Measurements from ENCODE around the gene THEMIS. TPM values are rescaled to one million over a fixed set of nuclear protein-coding genes. Genes with fewer than 3 reads are reported as not detected.
A peak's percentile ranks its signal among the peaks of the same experiment; 100 is the strongest.
"Not testable (repeated sequence)": the region's sequence is repeated elsewhere in the genome, so short reads cannot be mapped to it uniquely, and the experiment has no call there.

Gene THEMIS
- total RNA-seq, 2 experiments from 2014 or later = 79.5 to 80.1 TPM

DNA sequence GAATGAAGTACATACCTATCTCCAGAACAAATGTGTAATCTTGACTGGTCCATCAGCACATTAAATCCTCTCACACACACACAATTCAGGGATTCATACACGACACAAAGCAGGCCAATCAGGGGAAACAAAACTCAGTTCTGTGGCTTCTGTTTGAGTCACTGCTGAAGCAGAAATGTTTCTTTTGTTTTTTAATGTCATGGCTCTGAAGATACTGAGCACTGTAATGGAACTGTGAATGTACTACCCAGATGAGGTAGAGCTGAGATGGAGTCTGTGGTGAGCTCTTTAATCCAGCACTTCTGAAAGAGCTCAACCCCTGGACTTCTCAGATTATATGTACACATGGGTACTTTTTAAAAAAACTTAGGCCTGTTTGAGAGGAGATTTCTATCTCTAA lies 116.4 kb downstream of the THEMIS start:
- Mint-ChIP-seq H3K27ac (peak overlapping the region; percentile 70), H3K4me3 (no peak overlapping the region), H3K9me3 (peaks cover 10% of the 10 kb centered on the region), H3K27me3 (no peaks in the 10 kb centered on the region), H3K4me1 (ENCODE audit: low read depth) (peaks cover 87% of the 10 kb centered on the region), H3K36me3 (ENCODE audit: low read depth) (peaks cover 56% of the 10 kb centered on the region)
- ATAC-seq = peak; percentile 98
- ChIA-PET POLR2A (no interaction called here), CTCF (no interaction called here)
- peak; percentile 36 for DNase-seq
- TF ChIP-seq, protein P1, sequence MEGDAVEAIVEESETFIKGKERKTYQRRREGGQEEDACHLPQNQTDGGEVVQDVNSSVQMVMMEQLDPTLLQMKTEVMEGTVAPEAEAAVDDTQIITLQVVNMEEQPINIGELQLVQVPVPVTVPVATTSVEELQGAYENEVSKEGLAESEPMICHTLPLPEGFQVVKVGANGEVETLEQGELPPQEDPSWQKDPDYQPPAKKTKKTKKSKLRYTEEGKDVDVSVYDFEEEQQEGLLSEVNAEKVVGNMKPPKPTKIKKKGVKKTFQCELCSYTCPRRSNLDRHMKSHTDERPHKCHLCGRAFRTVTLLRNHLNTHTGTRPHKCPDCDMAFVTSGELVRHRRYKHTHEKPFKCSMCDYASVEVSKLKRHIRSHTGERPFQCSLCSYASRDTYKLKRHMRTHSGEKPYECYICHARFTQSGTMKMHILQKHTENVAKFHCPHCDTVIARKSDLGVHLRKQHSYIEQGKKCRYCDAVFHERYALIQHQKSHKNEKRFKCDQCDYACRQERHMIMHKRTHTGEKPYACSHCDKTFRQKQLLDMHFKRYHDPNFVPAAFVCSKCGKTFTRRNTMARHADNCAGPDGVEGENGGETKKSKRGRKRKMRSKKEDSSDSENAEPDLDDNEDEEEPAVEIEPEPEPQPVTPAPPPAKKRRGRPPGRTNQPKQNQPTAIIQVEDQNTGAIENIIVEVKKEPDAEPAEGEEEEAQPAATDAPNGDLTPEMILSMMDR (IDR thresholded peaks at IDR 0.05) = no peak
- intact Hi-C loops (cut with micrococcal nuclease) = loop anchor here (5.0 kb wide), 1 partner anchor 33 kb away; no protein-coding TSS in a partner anchor

DNA sequence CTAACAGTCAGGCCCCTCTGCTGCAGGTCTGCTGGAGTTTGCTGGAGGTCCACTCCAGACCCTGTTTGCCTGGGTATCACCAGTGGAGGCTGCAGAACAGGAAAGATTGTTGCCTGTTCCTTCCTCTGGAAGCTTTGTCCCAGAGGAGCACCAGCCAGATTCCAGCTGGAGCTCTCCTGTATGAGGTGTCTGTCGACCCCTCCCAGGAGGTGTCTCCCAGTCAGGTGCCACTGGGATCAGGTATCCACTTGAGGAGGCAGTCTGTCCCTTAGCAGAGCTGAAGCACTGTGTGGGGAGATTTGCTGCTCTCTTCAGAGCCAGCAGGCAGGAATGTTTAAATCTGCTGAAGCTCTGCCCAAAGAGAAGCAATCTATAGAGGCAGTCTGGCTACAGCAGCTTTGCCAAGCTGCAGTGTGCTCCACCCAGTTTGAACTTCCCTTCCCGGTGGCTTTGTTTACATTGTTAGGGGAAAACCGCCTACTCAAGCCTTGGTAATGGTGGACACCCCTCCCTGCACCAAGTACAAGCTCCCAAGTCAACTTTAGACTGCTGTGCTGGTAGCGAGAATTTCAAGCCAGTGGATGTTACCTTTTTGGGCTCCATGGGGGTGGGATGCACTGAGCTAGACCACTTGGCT lies 119.1 kb downstream of the THEMIS start:
- intact Hi-C loops (cut with micrococcal nuclease) = loop anchor here (5.0 kb wide), 1 partner anchor 36 kb away; no protein-coding TSS in a partner anchor
- not testable (repeated sequence) for ATAC-seq, H3K27ac Mint-ChIP-seq, H3K4me3 Mint-ChIP-seq, H3K27me3 Mint-ChIP-seq, DNase-seq
- CTCF ChIA-PET = interaction anchor here (0.7 kb wide), 2 partner anchors 9 to 11 kb away, joined by 3 read pairs; no protein-coding TSS in a partner anchor
- Mint-ChIP-seq H3K4me1 (ENCODE audit: low read depth) (peaks cover 90% of the 10 kb centered on the region), H3K9me3 (peaks cover 11% of the 10 kb centered on the region), H3K36me3 (ENCODE audit: low read depth) (peaks cover 53% of the 10 kb centered on the region)
- POLR2A ChIA-PET = interaction anchor here (0.7 to 2.6 kb wide), 2 partner anchors 14 to 29 kb away, joined by 3 to 10 read pairs; no protein-coding TSS in a partner anchor

DNA sequence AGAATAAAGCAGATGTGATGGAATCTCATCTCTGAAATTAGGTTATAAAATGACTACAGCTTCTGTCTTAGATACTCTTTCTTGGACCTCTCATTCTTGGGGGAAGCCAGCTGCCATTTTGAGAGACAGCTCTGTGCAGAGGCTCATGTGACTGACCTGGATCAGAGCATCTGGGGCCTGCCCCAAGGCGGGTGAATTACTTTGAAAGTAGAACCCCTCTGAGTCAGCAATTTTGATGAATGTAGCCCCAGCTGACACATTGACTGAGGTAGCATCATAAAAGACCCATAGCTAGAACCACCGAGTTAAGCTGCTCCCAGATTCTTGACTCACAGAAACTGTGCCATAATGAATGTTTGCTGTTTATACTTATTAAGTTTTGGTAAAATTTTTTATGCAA lies 124.5 kb downstream of the THEMIS start:
- ChIA-PET POLR2A (no interaction called here), CTCF (no interaction called here)
- H3K27ac Mint-ChIP-seq = peak overlapping the region; percentile 54
- peaks cover 51% of the 10 kb centered on the region for H3K36me3 Mint-ChIP-seq (ENCODE audit: low read depth)
- peaks cover 69% of the 10 kb centered on the region for H3K4me1 Mint-ChIP-seq (ENCODE audit: low read depth)
- DNase-seq (peak; percentile 33), ATAC-seq (peak; percentile 76)
- no peaks in the 10 kb centered on the region for H3K27me3 Mint-ChIP-seq
- TF ChIP-seq, protein P1 (IDR thresholded peaks at IDR 0.05) = no peak
- intact Hi-C loops (cut with micrococcal nuclease) = no loop called here
- H3K4me3 Mint-ChIP-seq = no peak overlapping the region
- peaks cover 19% of the 10 kb centered on the region for H3K9me3 Mint-ChIP-seq

DNA sequence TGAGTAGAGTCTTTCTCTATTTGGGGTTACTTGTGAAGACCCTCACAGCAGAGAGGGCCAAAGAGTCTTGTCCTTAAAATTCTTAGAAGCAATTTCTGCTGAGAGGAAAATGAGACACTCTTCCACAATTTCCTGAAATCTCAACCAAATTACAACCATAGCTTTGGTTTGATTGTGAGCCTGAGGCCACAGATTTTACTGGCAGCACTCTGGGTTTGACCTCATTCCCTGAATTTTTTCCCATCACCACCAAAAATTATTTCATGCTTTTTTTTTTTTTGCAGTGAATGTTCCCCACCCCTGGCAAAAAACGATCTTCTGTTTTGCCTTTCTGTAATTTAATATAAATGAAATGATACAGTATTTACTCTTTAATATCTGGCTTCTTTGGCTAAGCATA lies 125.5 kb downstream of the THEMIS start:
- Mint-ChIP-seq H3K4me1 (ENCODE audit: low read depth) (peaks cover 64% of the 10 kb centered on the region), H3K9me3 (peaks cover 23% of the 10 kb centered on the region), H3K27ac (peak overlapping the region; percentile 65), H3K27me3 (no peaks in the 10 kb centered on the region), H3K4me3 (no peak overlapping the region), H3K36me3 (ENCODE audit: low read depth) (peaks cover 53% of the 10 kb centered on the region)
- no peak for ATAC-seq
- no peak for DNase-seq
- CTCF ChIA-PET = interaction anchor here (1.1 kb wide), 1 partner anchor 20 kb away, joined by 3 read pairs; no protein-coding TSS in a partner anchor
- TF ChIP-seq, protein P1 (IDR thresholded peaks at IDR 0.05) = no peak
- intact Hi-C loops (cut with micrococcal nuclease) = no loop called here
- POLR2A ChIA-PET = interaction anchor here (1.1 kb wide), 1 partner anchor 12 kb away, joined by 4 read pairs; no protein-coding TSS in a partner anchor

DNA sequence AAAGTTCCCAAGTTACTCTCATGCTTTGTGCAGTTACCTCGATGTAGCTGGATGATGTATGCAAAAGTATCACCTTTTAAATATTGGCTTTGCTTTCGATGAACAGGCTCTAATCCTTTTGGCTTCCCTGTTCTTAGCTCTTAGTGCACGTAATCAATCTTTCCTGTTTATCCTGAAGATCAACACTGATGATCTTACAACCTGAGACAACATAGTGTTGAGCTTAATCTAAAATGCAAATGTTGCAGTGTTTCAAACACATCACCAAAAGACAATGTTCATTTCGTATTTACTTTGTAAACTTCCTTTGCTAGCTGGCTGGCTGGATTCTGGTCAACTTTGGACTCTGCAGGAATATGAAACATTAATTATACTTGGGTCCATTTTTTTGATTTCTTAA lies 132.1 kb downstream of the THEMIS start:
- Mint-ChIP-seq H3K27ac (peak overlapping the region; percentile 55), H3K4me1 (ENCODE audit: low read depth) (peaks cover 57% of the 10 kb centered on the region), H3K9me3 (peaks cover 15% of the 10 kb centered on the region), H3K27me3 (no peaks in the 10 kb centered on the region), H3K36me3 (ENCODE audit: low read depth) (peaks cover 50% of the 10 kb centered on the region), H3K4me3 (no peak overlapping the region)
- DNase-seq (no peak), ATAC-seq (no peak)
- ChIA-PET POLR2A (interaction anchor here (2.4 kb wide), 1 partner anchor 12 kb away, joined by 10 read pairs; no protein-coding TSS in a partner anchor), CTCF (interaction anchor here (1.2 kb wide), 1 partner anchor 86 kb away, joined by 4 read pairs; no protein-coding TSS in a partner anchor)
- intact Hi-C loops (cut with micrococcal nuclease) = no loop called here
- TF ChIP-seq, protein P1 (IDR thresholded peaks at IDR 0.05) = no peak
